Mucosa of descending colon (tissue), 3 donors: ENCODE results near the gene KCNK10. TPM values are rescaled to one million over a fixed set of nuclear protein-coding genes. Genes with fewer than 3 reads are reported as not detected.

Experiments
- ATAC-seq: fragments of 200-7000 bp; cut with Tn5 transposase; one replicate; pipeline ENCODE4 v1.9.1; 2020; ENCODE audit warnings: mild to moderate bottlenecking, moderate library complexity
- DNase-seq, 3 donors: peaks; one replicate each; pipeline ENCODE4 v3.0.0-alpha.2; 2020
- H3K36me3 ChIP-seq: fragments of 200-600 bp; one replicate; pipeline ENCODE4 v1.8.0; 2021; ENCODE audit warnings: low read depth, mild to moderate bottlenecking
- H3K4me1 ChIP-seq: fragments of 200-600 bp; one replicate; pipeline ENCODE4 v1.8.0; 2021; ENCODE audit warnings: low read depth, mild to moderate bottlenecking
- H3K4me3 ChIP-seq: fragments of 200-600 bp; one replicate; pipeline ENCODE4 v1.8.0; 2021; ENCODE audit warnings: mild to moderate bottlenecking
- H3K9me3 ChIP-seq: fragments of 200-600 bp; one replicate; pipeline ENCODE4 v1.8.0; 2021; ENCODE audit warnings: mild to moderate bottlenecking
- CTCF ChIP-seq: fragments of 200-600 bp; IDR thresholded peaks from one replicate; pipeline ENCODE4 v1.8.0; 2022; ENCODE audit warnings: antibody characterized with exemption, mild to moderate bottlenecking
- intact Hi-C, 2 donors: fragments of 100-400 bp; cut with DNase I in 1 of 2; cut with micrococcal nuclease in 1 of 2; formaldehyde crosslinking; loops; one replicate each; pipeline versions ENCODE4 v1.11.0 to v1.11.1; 2022; cut with DNase I, micrococcal nuclease
- total RNA-seq, 3 donors: library from RNA; stranded (reverse); fragmentation: NEBNext Ultra II Directional in 2 of 3; extraction: Animal tissue kit (Norgen Biotek cat#: 25700) in 2 of 3; gene quantifications; one replicate each; pipeline versions ENCODE4 v1.2.1 to v1.2.4, GENCODE V29; 2021 to 2023
- donor health status: DM: no; HTN: no; CAD: no; lungs with moderate emphysema.
- donor health status: DM: no; HTN: no; CAD: no.
- donor health status: DM: no; HTN: yes; CAD: no.

Gene KCNK10
- total RNA-seq, 3 donors from 2014 or later = 1.7 to 2.1 (median 2.0) TPM

- Histone ChIP-seq H3K9me3 (no peaks in the 10 kb centered on the region), H3K36me3 (no peaks in the 10 kb centered on the region), H3K4me1 (peaks cover 6% of the 10 kb centered on the region), H3K4me3 (no peak overlapping the region)
- intact Hi-C loops = no loop called here
- ATAC-seq (no peak), DNase-seq (no peak)
- TF ChIP-seq CTCF = no peak
These were observed 2.8 kb upstream of the KCNK10 start for GRCh38 chr14:88325883-88326282.

- Histone ChIP-seq H3K36me3 (no peaks in the 10 kb centered on the region), H3K4me1 (peaks cover 6% of the 10 kb centered on the region), H3K4me3 (no peak overlapping the region), H3K9me3 (no peaks in the 10 kb centered on the region)
- DNase-seq = no peak
- no peak for ATAC-seq
- intact Hi-C loops = no loop called here
- TF ChIP-seq CTCF = no peak
These were observed 1.9 kb upstream of the KCNK10 start for GRCh38 chr14:88324930-88325329.

GRCh38 chr14:88324491-88324890 is 1.4 kb upstream of the KCNK10 start:
- no peak for ATAC-seq
- intact Hi-C loops = no loop called here
- peaks cover 6% of the 10 kb centered on the region for H3K4me1 ChIP-seq
- H3K36me3 ChIP-seq = no peaks in the 10 kb centered on the region
- H3K4me3 ChIP-seq = no peak overlapping the region
- no peaks in the 10 kb centered on the region for H3K9me3 ChIP-seq
- no peak for TF ChIP-seq CTCF
- no peak for DNase-seq

GRCh38 chr14:88323523-88324199 is 592 bp upstream of the KCNK10 start:
- DNase-seq (peak in 1 of 3 donors; percentile 29), ATAC-seq (peak; percentile 23)
- Histone ChIP-seq H3K9me3 (no peaks in the 10 kb centered on the region), H3K4me1 (peaks cover 6% of the 10 kb centered on the region), H3K36me3 (no peaks in the 10 kb centered on the region), H3K4me3 (no peak overlapping the region)
- no peak for TF ChIP-seq CTCF
- intact Hi-C loops = no loop called here

- intact Hi-C loops = no loop called here
- no peak for TF ChIP-seq CTCF
- no peak overlapping the region for H3K4me3 ChIP-seq
- no peaks in the 10 kb centered on the region for H3K36me3 ChIP-seq
- H3K4me1 ChIP-seq = peaks cover 6% of the 10 kb centered on the region
- DNase-seq (no peak), ATAC-seq (no peak)
- H3K9me3 ChIP-seq = no peaks in the 10 kb centered on the region
These were observed 474 bp downstream of the KCNK10 start for GRCh38 chr14:88322504-88323085.
